Activated effector memory CD4-positive, alpha-beta T cell treated with Interleukin-2 at 50 U/mL for 16 hours (primary cell): Measurements from ENCODE around the gene BRME1.
A peak's percentile ranks its signal among the peaks of the same experiment; 100 is the strongest.

ENCODE experiments used
- DNase-seq: peaks from one replicate; pipeline ENCODE4 v3.0.0-alpha.2; 2020

The BRME1 gene

DNA sequence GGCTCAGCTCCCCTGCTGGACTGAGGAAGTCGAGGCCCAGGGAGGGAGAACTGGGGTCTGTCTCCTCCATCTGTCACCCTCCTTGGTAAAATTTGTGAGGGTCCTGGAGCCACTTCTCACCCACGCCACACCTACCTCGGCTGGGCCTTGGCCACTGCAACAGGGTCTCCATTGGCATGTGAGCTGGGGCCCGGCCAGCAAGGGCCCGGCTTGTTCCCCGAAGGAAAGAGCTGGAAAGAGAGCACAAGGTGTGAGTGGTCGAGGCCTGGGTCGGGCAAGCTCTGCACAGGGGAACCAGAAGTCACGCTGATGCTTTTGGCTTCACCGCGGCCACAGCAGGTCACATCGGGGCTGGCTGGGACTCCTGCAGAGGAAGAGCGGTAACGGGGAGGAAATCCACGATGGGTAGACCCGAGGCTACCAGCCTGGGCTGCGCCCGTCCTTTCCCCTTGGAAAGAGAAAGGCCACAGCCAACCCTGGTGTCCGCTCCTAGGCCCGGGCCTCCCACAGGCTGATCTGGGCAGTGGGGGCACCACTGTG lies 20.0 kb downstream of the BRME1 start:
- no peak for DNase-seq

GRCh38 chr19:13884726-13885591 lies 21.0 kb downstream of the BRME1 start:
- DNase-seq, result no peak

GRCh38 chr19:13883516-13884064 lies 22.3 kb downstream of the BRME1 start:
- no peak for DNase-seq

DNA sequence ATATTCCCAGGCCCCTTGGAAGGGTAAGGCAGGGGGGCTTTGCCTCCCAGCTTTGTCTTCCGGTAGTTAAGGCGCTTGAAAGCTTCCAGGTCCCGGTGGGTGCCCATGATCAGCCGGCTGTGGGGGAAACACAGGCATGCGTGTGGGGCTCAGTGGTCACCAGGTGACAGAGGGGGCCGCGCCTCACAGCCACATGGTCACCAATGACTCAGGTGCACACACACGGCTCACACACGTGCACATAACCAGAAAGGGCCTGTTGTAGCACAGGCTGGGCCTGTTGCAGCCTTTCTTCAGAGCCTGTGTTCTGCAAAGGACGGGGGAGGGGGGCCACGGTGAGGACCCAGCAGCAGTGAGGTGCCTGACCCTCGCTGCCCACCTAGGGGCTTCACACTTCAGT lies 23.1 kb downstream of the BRME1 start:
- no peak for DNase-seq

DNA sequence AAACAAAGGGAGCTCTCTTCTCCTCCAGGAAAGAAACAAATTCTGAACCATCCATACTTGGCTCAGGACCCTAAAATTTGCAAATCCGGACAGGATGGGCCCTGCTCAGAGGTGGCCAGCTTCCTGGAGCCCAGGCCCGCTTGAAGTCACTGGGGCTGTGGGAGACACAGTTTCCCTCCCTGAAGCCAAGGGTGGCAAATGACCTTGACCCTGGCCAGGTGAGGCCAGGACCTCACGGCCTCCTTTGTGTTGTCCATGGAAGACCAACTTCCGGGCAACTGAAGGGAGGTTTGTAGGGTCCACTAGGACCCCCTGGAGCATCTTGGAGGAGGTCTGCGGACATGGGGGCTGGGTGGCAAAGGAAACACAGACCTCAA lies 23.5 kb downstream of the BRME1 start:
- no peak for DNase-seq

- DNase-seq, result peak; percentile 36
Observed at GRCh38 chr19:13881692-13882418, 24.1 kb downstream of the BRME1 start.

- DNase-seq, result no peak
Observed at GRCh38 chr19:13881251-13881691, 24.6 kb downstream of the BRME1 start.

DNA sequence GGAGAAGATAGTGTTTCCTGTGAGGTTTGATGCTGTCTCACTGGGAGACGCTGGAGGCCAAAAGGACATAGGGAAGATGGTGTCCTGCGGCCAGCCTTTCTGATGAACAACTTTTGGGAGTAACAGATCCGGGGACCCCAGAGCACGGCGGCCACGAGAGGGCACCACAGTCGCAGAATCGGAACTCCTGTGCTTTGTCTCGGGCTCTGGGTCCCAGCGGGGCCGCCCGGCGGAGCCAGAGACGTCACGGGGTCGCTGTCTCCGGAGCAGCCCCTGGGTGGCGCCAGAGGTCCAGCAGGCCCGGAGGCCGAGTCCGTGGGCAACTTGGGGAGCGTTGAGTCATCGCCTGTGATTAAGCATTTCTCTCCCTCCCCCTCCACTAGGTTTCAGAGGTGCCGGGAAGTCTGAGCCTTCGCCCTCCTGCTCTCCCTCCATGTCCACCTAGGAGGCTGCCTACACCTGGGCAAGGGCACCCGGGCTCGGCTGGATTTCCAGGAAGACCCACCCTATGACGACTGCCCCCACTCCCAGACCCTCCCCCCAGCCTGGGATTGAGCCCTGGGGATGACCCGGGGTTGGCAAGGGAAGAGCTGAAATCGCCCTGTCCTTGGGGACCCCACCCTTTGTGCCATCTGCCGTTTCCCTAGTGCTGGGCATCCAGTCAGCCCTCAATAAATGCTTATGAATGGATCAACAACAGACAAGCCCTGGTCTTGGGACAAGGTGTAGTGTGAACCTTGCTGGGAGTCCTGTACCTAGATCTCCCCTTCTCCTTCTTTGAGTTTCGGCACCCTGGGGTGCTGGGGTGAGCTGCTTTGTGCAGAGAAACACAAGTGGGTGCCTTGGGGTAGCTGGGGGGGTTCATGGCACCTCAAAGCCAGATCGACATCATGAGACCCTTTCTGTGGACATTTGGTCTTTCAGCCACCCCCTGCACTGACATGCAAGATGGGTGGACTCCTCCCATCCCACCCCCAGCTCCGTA lies 25.6 kb downstream of the BRME1 start:
- peak; percentile 98 for DNase-seq

- DNase-seq, result no peak
Observed at GRCh38 chr19:13877303-13877702, 28.6 kb downstream of the BRME1 start.

DNA sequence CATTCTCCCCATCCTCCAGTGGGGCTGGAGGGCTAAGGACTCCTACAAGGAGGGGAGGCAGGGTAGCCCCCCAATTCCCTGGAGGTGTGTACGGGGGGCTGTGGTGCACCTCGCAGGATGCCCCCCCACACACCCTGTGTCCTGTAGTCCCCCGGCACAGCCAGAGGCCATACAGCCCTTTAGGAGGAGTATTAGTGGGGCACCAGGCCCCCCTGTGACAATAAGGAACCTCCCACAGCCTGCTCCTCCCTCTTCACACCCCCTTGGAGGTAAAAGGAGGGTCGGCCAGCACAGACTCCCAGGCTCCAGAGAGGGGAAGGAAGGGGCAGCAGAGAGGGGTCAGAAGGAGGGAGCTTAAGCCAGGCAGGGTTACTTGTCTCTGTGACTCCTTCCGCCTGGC lies 29.1 kb downstream of the BRME1 start, which contains the start of gene NANOS3:
NANOS3 (plus strand) TSS at position 301 of the 400 bp plus-strand sequence. CDS start 115 bp downstream, outside the sequence.
- no peak for DNase-seq

GRCh38 chr19:13875824-13876223 lies 30.1 kb downstream of the BRME1 start:
- no peak for DNase-seq

DNA sequence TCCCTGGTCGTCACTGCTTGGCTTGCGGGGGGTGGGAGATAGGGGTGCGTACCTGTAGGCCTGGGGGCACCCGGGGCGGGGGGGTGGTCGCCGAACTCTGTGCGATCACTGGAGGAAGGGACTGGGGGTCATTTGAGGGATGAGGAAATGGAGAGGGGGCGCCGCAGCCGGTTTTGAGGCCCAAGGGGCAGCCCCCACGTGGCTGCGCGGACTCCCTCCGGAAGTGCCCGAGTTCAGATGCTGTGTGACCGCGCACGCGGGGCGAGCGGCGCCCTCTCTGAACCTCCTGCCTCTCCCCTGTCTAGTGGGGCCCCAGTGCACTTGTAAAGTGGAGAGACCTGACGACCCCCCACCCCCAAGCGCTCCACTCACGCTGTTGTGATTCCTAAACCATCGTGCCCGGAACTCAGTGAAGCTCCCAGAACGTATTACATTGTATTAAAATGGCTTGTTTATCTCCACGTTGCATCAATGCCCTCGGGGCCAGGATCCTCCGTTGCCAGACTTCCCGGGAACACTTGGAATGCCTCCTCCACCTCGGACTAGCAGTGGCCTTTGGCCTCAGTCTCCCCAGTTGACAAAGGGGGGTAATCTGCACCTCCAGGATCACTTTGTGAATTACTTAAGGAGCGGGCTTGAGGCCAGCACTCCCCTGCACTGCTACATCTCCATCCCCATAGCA lies 31.9 kb downstream of the BRME1 start:
- no peak for DNase-seq

DNA sequence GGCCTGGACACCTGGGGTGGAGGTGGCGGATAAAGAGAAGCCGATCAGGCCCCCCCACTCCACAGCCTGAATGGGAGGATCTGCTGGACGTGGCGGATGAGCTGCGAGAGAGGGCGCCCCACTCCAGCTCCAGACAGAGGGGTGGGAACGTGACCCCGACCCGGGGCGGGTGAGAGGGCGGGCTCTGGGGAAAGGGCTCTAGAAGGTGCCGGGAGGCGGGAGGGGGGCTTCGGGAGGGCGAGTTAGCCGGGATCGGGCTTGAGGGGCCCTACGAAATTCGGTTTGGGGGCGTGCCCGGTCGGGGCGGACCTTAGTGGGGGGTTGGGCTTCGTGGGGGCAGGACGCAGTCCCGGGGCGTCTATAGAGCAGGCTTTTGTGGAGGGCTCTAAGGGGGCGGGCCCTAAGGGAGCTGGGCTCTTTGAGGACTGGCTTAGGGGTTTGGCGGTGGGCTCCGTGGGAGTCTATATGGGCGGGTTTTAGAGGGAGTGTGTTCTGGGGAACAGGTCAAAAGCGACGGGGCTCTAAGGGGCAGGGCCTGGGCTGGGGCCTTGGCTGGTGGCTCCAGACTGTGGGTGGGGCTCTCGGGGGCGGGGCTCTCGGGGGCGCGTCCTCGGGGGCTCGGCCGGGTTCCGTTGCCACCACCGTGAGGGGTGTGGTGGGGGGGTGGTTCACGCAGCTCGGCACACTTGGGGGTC lies 33.1 kb downstream of the BRME1 start:
- DNase-seq, result no peak

DNA sequence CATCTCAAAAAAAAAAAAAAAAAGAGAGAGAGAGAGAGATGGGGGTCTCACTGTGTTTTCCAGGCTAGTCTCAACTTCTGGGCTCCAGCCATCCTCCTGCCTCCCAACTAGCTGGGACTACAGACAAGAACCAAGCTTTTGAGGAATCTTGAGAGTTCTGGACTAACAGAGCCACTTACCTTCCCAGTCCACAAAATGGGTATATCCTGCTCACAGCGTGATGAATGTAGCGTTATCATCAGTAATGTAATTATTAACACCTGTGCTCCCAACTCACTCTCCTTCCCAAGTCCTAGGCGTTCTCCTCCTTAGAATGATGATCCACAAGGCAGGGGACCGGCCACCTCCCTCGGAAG lies 33.6 kb downstream of the BRME1 start:
- no peak for DNase-seq

GRCh38 chr19:13870873-13871272 lies 35.0 kb downstream of the BRME1 start:
- DNase-seq, result no peak

DNA sequence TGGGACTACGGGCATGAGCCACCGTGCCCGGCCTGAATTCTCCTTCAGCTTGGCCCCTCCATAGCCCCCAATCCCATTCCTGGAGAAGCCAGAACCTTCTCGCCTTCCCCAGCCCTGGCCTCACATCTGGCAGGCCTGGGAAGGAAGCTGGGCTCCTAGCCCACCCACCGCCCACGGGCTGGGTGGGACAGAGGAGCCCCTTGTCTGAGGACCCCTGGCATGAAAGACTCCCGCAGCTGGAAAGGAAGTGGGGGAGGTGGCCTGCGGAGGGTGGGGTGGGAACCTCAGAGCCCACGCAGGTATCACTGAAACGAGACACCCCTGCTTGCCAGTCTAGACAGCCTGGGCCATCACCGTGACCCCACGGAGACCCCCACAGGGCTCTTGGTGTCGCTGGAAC lies 36.6 kb downstream of the BRME1 start:
- DNase-seq, result no peak

- no peak for DNase-seq
Observed at GRCh38 chr19:13868663-13869062, 37.3 kb downstream of the BRME1 start.

- DNase-seq, result no peak
Observed at GRCh38 chr19:13866463-13867046, 39.4 kb downstream of the BRME1 start.

DNA sequence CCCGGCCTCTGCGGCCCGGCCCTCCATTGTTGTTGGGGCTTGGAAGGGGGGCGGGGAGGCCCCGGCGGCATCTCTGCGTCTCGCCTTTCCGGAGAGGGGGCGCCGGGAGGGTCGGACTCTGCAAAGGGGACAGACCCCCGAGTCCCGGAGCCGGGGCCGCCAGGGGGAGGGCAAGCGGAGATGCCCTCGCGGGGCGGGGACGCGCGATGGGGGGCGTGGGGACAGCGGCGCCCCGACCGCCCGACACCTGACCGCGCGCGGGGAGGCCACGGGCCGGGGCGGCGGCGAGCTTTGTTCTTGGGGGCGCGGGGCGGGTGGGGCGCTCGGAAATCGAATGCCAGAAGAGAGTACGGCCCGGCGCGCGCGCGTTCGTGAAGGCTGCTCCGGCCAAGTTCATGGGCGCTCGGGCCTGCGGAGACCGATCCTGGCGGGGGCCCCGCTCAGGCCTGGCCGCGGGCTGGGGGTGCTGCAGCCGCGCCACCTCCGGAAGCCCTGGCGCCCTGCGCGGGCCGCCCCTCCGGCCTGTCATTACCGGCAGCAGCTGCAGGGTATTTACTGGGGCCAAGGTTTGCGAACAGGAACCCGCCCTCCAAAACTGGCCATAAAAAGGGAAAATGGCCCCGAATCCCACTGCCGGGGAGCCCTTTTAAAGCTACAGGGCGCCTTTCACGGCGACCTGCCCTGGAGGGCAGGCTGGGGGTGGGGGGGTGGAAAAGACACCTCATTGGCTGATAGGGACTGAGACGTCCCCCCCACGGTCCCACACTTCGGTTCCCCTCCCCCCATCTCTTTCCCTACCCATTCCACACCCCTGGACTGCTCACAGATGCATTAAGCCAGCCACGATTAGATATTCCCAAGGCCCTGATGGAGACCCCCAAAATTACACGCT lies 40.1 kb downstream of the BRME1 start:
- DNase-seq, result no peak
